Right cardiac atrium (tissue), 5 donors: Measurements from ENCODE around the gene GLP2R. TPM values are rescaled to one million over a fixed set of nuclear protein-coding genes. Genes with fewer than 3 reads are reported as not detected.
"Not testable (repeated sequence)": the region's sequence is repeated elsewhere in the genome, so short reads cannot be mapped to it uniquely, and the experiment has no call there.

Experiments used
- ATAC-seq, 2 donors: fragments of 200-7000 bp; cut with Tn5 transposase; one replicate each; pipeline versions ENCODE4 v1.8.0 to v1.9.1; 2020; ENCODE audit warnings: moderate library complexity in 2 of 2, mild to moderate bottlenecking in 1 of 2
- DNase-seq, 3 donors: peaks; one replicate each; pipeline ENCODE4 v3.0.0-alpha.2; 2020
- H3K27ac ChIP-seq: one replicate; pipeline ENCODE4 v1.5.1; 2013; ENCODE audit warnings: mild to moderate bottlenecking, low read length, control low read depth, moderate library complexity
- H3K27me3 ChIP-seq: one replicate; pipeline ENCODE4 v1.6.1; 2013; ENCODE audit not compliant: control insufficient read depth, insufficient read depth
- H3K4me1 ChIP-seq: one replicate; pipeline ENCODE4 v1.6.1; 2013; ENCODE audit warnings: low read length; ENCODE audit not compliant: control insufficient read depth, insufficient read depth
- H3K4me3 ChIP-seq: one replicate; pipeline ENCODE4 v1.5.1; 2013; ENCODE audit warnings: low read length, control low read depth
- H3K9me3 ChIP-seq: one replicate; pipeline ENCODE4 v1.6.1; 2013; ENCODE audit warnings: low read length; ENCODE audit not compliant: control insufficient read depth
- WGBS: extraction: QIAGEN DNeasy Blood & Tissue Kit; methylation state at CpG from one replicate; pipeline ENCODE4 v1.1.7; 2013; 5-methylcytosine and 5-hydroxymethylcytosine counted together
- intact Hi-C, 4 donors: fragments of 100-400 bp; cut with DNase I; formaldehyde crosslinking; loops; one replicate each; pipeline versions ENCODE4 v1.11.0 to v1.14.0; 2022 to 2023
- polyA plus RNA-seq: library from polyadenylated mRNA; stranded (reverse); fragments of 200-250 nt; gene quantifications from one replicate; pipeline ENCODE4 v1.2.3, GENCODE V29; 2013
- total RNA-seq, 4 donors: library from RNA; stranded (reverse); fragmentation: NEBNext Ultra II Directional; extraction: Animal tissue kit (Norgen Biotek cat#: 25700); gene quantifications; one replicate each; pipeline ENCODE4 v1.2.1, GENCODE V29; 2021
- donor health status: healthy with polysubstance abuse.
- donor health status: DM: no; HTN: yes; CAD: no.
- donor health status: DM: no; HTN: no; CAD: no.
- donor health status: DM: no; HTN: yes; CAD: no; lungs with severe emphysema.
- donor health status: DM: yes; HTN: yes; CAD: no.

GLP2R gene
- total and polyA plus RNA-seq, 5 donors = 0.56 to 4.3 (median 0.77) TPM

DNA sequence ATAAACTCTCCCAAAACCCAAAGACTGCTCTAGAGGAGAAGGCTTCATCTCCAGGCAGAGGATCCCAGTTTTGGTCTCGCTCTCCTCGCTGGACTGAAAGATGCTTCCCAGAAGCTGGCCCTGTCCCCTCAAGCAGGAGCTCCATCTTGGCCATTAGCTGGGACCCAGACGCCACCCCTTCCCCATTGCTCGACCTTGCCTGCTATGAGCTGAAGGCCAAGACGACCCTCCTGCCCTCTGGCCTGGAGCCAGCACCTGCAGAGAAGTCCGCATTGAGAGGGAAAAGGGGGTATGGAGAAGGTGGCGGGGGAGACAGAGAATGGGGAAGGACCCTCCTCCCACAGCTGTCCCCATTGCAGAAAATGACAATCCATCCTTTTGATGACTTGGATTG, 82.9 kb downstream of the GLP2R start:
- intact Hi-C loops = no loop called here
- 63% methylated on average over 7 of the region's 7 CpGs for WGBS
- H3K9me3 ChIP-seq = no peaks in the 10 kb centered on the region
- no peaks in the 10 kb centered on the region for H3K4me1 ChIP-seq
- DNase-seq (peak in 1 of 3 donors; percentile 58), ATAC-seq (no peak)
- H3K4me3 ChIP-seq = no peak overlapping the region
- no peak overlapping the region for H3K27ac ChIP-seq
- no peaks in the 10 kb centered on the region for H3K27me3 ChIP-seq

GRCh38 chr17:9911089-9911488, 85.4 kb downstream of the GLP2R start:
- intact Hi-C loops = no loop called here
- ATAC-seq (peak in 1 of 2 donors; percentile 12), DNase-seq (peak in 1 of 3 donors; percentile 52)
- Histone ChIP-seq H3K27ac (no peak overlapping the region), H3K27me3 (no peaks in the 10 kb centered on the region), H3K4me1 (no peaks in the 10 kb centered on the region), H3K9me3 (no peaks in the 10 kb centered on the region), H3K4me3 (no peak overlapping the region)
- WGBS = 76% methylated on average over 12 of the region's 12 CpGs

DNA sequence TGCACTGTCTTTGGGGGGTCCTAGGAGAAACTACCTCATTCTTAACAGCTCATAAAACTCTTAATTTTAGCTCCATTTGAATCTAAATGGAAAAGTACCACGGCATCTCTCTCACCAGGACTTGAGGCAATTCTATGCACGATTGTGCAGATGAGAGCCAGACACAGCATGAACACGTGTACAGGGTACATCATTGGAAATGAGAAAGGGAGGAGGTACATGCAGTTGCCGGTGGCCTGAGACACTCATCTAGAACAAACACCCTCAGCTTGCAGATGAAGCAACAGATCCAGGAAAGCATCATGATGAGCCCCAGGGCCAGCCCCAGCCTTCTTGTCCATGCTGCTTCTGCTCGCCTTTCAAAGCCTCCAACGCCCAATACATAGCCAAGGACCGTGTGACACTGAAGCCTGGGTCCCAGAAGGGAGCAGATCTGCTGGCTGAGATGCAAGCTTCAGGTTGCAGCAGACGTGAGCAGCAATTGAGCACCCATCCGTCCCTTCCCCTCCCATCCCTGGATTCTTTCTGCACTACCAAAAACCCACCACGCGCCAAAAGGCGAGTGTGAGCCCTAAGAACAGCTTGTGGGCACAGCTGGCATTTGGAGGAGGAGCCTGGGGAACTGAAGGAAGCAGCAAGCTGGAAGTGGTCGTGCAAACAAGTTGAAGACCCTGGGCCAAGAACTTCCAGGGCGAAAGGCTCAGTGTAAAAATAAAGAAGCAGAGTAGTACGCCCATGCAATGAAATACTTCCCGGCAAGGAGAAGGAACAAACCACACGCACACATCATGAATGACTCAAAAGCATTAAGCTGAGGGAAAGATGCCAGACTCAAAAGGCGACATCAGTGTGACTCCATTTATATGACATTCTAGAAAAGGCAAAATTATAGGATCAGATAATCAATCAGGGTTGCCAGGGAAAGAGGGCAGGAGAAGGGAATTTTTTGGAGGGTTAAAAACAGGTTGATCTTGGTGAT, 86.7 kb downstream of the GLP2R start:
- Histone ChIP-seq H3K4me1 (no peaks in the 10 kb centered on the region), H3K4me3 (no peak overlapping the region), H3K9me3 (no peaks in the 10 kb centered on the region), H3K27me3 (no peaks in the 10 kb centered on the region), H3K27ac (no peak overlapping the region)
- intact Hi-C loops = no loop called here
- no peak for DNase-seq
- 72% methylated on average over 18 of the region's 18 CpGs for WGBS
- no peak for ATAC-seq

DNA sequence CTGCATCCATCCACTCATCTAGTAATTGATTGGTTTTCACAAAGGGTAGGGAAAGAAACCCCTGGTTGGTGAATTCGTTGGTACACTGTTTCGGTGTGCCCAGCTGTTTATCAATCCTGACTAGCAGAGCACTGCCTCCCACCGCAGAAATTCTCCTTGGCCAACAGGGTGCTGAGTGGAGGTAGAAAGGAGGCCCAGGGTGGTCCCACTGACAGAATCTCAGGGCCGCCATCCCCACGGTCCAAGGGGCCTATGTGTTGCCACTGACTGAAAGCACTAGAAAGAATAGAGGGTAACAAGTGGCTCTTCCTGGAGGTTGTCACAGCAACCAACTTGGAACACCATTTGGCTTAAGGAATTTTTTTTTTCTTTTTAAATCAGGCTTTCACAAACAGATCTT, 87.8 kb downstream of the GLP2R start:
- H3K27ac ChIP-seq = no peak overlapping the region
- no peak overlapping the region for H3K4me3 ChIP-seq
- 88% methylated on average over 5 of the region's 5 CpGs for WGBS
- intact Hi-C loops = no loop called here
- no peaks in the 10 kb centered on the region for H3K27me3 ChIP-seq
- no peaks in the 10 kb centered on the region for H3K4me1 ChIP-seq
- DNase-seq (no peak), ATAC-seq (no peak)
- H3K9me3 ChIP-seq = no peaks in the 10 kb centered on the region

DNA sequence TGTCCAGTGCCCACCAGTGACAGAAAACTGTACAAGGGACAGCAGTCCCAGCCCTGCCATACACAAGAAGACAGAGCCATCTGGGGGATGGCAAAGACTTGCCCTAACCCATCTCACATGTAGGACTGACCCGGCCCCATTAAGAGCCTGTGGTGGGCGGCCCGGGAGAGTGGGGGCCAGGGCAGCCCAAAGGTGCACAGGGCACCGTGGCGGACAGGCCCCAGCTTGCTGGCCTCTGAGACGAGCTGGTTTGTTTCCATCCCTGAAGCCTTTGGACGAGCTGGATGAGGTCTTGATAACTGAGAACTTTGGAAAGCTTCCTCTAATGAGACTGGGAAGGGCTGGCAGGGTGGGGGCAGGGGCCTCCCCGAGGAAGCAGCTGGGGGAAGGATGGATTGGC, 90.4 kb downstream of the GLP2R start:
- H3K27ac ChIP-seq = no peak overlapping the region
- no peaks in the 10 kb centered on the region for H3K27me3 ChIP-seq
- 69% methylated on average over 8 of the region's 8 CpGs for WGBS
- no peak overlapping the region for H3K4me3 ChIP-seq
- ATAC-seq = no peak
- H3K9me3 ChIP-seq = no peaks in the 10 kb centered on the region
- no peak for DNase-seq
- H3K4me1 ChIP-seq = no peaks in the 10 kb centered on the region
- intact Hi-C loops = no loop called here

DNA sequence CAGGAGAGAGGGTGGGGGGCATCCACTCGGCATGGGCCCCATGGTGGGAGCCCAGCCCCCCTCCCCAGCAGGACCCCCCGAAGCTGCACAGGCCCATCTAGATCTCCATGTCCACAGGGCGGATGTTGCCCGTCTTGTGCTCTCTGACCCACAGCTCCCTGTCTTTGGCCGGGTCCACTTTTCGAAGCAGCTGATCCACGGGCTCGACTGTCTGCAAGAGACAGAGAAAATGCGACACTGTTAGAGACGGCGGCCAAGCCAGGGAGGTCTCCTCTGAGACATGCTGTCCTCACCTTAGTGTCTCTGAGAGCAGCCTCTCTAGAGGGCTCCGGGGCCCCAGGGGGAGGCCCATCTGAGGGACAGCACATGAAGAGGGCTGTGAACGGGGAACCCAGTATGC, 91.4 kb downstream of the GLP2R start:
- DNase-seq (no peak), ATAC-seq (no peak)
- no peak overlapping the region for H3K4me3 ChIP-seq
- no peaks in the 10 kb centered on the region for H3K9me3 ChIP-seq
- no peaks in the 10 kb centered on the region for H3K27me3 ChIP-seq
- H3K4me1 ChIP-seq = no peaks in the 10 kb centered on the region
- 86% methylated on average over 13 of the region's 13 CpGs for WGBS
- no peak overlapping the region for H3K27ac ChIP-seq
- intact Hi-C loops = no loop called here

GRCh38 chr17:9917801-9918200, 92.1 kb downstream of the GLP2R start:
- 80% methylated on average over 19 of the region's 19 CpGs for WGBS
- Histone ChIP-seq H3K27me3 (no peaks in the 10 kb centered on the region), H3K4me3 (no peak overlapping the region), H3K4me1 (no peaks in the 10 kb centered on the region), H3K9me3 (no peaks in the 10 kb centered on the region), H3K27ac (no peak overlapping the region)
- ATAC-seq (no peak), DNase-seq (no peak)
- intact Hi-C loops = no loop called here

DNA sequence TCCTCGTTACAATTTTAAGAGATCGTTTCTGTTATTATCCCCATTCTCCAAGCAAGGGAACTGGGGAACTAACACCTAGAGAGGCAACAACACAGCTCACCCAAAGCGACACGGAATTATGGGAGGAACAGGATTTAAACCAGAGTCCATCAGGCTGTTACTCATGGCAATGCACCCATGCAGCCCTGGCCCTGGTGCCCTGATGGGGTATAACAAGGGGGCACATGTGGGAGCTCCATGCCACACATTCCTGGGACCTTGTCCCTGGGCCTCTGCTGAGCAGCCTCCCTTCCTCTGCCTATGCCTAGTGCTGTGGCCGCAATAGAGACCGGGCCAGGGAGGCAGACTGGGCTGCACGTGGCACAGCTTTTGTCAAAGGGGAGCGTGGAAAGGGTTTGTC, 92.6 kb downstream of the GLP2R start:
- WGBS = 80% methylated on average over 8 of the region's 8 CpGs

DNA sequence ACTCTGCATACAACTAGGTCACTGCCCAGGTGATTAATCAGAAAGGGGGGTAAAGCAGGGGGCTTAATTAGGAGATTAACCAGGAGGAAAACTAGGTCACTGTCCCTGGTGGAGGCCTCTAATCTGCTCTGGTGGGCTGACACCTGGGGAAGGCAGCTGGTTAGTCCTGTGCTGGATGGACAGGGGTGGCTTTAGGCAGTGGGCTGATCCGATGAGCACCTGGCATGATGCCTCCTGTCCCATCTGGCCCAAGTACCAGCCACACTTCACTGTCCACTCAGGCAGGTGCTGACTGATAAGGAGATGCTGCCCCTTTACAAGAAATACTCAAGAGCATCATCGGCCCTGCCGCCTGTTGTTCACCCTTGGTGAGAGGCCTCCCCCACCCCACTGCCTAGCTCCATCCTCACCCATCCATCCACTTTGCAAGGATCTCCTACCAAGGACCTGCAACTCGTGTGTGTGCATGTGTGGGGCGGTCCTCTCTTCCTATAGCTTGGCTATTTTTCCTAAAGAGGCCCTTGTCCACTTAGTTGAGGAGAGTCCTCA, 93.2 kb downstream of the GLP2R start:
- ATAC-seq = no peak
- WGBS = 77% methylated on average over 5 of the region's 5 CpGs
- H3K27me3 ChIP-seq = no peaks in the 10 kb centered on the region
- DNase-seq = no peak
- no peak overlapping the region for H3K27ac ChIP-seq
- H3K4me3 ChIP-seq = no peak overlapping the region
- H3K9me3 ChIP-seq = no peaks in the 10 kb centered on the region
- no peaks in the 10 kb centered on the region for H3K4me1 ChIP-seq
- intact Hi-C loops = no loop called here

More for the DNA sequence above, 92.6 kb downstream of the GLP2R start:
- no peak for ATAC-seq
- no peaks in the 10 kb centered on the region for H3K9me3 ChIP-seq
- H3K4me3 ChIP-seq = no peak overlapping the region
- intact Hi-C loops = no loop called here
- no peak overlapping the region for H3K27ac ChIP-seq
- no peak for DNase-seq
- H3K27me3 ChIP-seq = no peaks in the 10 kb centered on the region
- H3K4me1 ChIP-seq = no peaks in the 10 kb centered on the region

GRCh38 chr17:9921216-9921615, 95.5 kb downstream of the GLP2R start:
- ATAC-seq, H3K9me3 ChIP-seq, H3K4me1 ChIP-seq, DNase-seq, H3K4me3 ChIP-seq, H3K27ac ChIP-seq, H3K27me3 ChIP-seq: not testable (repeated sequence)
- intact Hi-C loops = loop anchor here (5.0 to 10.0 kb wide), 3 partner anchors 186 to 696 kb away; no protein-coding TSS in a partner anchor
- WGBS = 93% methylated on average over 13 of the region's 13 CpGs

- WGBS = 92% methylated on average over 14 of the region's 14 CpGs
- no peak for ATAC-seq
Observed at GRCh38 chr17:9922012-9922848, 96.5 kb downstream of the GLP2R start.

More at GRCh38 chr17:9922012-9922848, 96.5 kb downstream of the GLP2R start:
- no peak for DNase-seq
- Histone ChIP-seq H3K4me3 (no peak overlapping the region), H3K4me1 (no peaks in the 10 kb centered on the region), H3K27ac (no peak overlapping the region), H3K9me3 (no peaks in the 10 kb centered on the region), H3K27me3 (no peaks in the 10 kb centered on the region)
- intact Hi-C loops = loop anchor here (5.0 to 10.0 kb wide), 3 partner anchors 187 to 695 kb away; no protein-coding TSS in a partner anchor
